Stomach (tissue), 9 donors: ENCODE results near the gene ARID5B. TPM values are rescaled to one million over a fixed set of nuclear protein-coding genes. Genes with fewer than 3 reads are reported as not detected.

Source experiments
- DNase-seq, 2 donors: peaks; one replicate each; pipeline versions ENCODE4 v3.0.0 to v3.0.0-alpha.2; 2013 to 2019
- H3K27ac ChIP-seq, 5 donors: fragments of 200-600 bp in 4 of 5; sonication (generic) in 4 of 5; one replicate each; pipeline ENCODE4 v1.5.1; 2013 to 2019; ENCODE audit warnings: mild to moderate bottlenecking in 1 of 5, moderate library complexity in 1 of 5
- H3K27me3 ChIP-seq, 3 donors: fragments of 200-600 bp; sonication (generic); one replicate each; pipeline ENCODE4 v1.5.1; 2017 to 2019; ENCODE audit warnings: mixed run types in 1 of 3
- H3K36me3 ChIP-seq, 4 donors: fragments of 200-600 bp; sonication (generic); 1 replicate in 3 of 4; 2 replicates in 1 of 4; pipeline ENCODE4 v1.5.1; 2016 to 2019
- H3K4me1 ChIP-seq, 4 donors: fragments of 200-600 bp; sonication (generic); one replicate each; pipeline ENCODE4 v1.5.1; 2016 to 2019
- H3K4me3 ChIP-seq, 4 donors: fragments of 200-600 bp; sonication (generic) in 3 of 4; one replicate each; pipeline ENCODE4 v1.5.1; 2016 to 2019; ENCODE audit warnings: mild to moderate bottlenecking in 1 of 4
- H3K9me3 ChIP-seq, 4 donors: fragments of 200-600 bp; sonication (generic); one replicate each; pipeline ENCODE4 v1.5.1; 2016 to 2019
- CTCF ChIP-seq, 7 experiments: fragments of 450-650 bp in 4 of 7; fragments of 200-600 bp in 3 of 7; sonication (generic) in 3 of 7; IDR thresholded peaks; one replicate each; pipeline ENCODE4 v1.5.1; 2016 to 2019; ENCODE audit warnings: antibody characterized with exemption in 7 of 7, control low read depth in 2 of 7, mild to moderate bottlenecking in 1 of 7
- EP300 ChIP-seq: sonication (generic); formaldehyde crosslinking; IDR thresholded peaks from one replicate; pipeline ENCODE4 v1.6.1; 2017; ENCODE audit warnings: antibody characterized with exemption
- POLR2A ChIP-seq, 4 donors: fragments of 450-650 bp; IDR thresholded peaks; one replicate each; pipeline ENCODE4 v1.6.1; 2016; ENCODE audit warnings: antibody characterized with exemption in 4 of 4, control low read depth in 2 of 4, mild to moderate bottlenecking in 1 of 4, moderate library complexity in 1 of 4
- POLR2AphosphoS5 ChIP-seq, 3 donors: sonication (generic); formaldehyde crosslinking; IDR thresholded peaks; one replicate each; pipeline ENCODE4 v1.6.1; 2016; ENCODE audit warnings: antibody characterized with exemption in 3 of 3
- WGBS, 5 donors: extraction: QIAGEN DNeasy Blood & Tissue Kit in 3 of 5; methylation state at CpG; one replicate each; pipeline versions ENCODE4 v1.1.5 to v1.1.7; 2013 to 2018; 5-methylcytosine and 5-hydroxymethylcytosine counted together
- intact Hi-C: fragments of 100-400 bp; cut with DNase I; formaldehyde crosslinking; loops from one replicate; pipeline ENCODE4 v1.15.1; 2023; ENCODE audit warnings: low total_unique reads
- polyA plus RNA-seq, 3 donors: library from polyadenylated mRNA; stranded (reverse); fragments of 200-250 nt; gene quantifications; one replicate each; pipeline ENCODE4 v1.2.3, GENCODE V29; 2013
- total RNA-seq, 5 donors: library from RNA; depleted of rRNA; stranded (reverse); fragments of >200 nt; gene quantifications; one replicate each; pipeline versions ENCODE4 v1.1.0 to v1.2.3, GENCODE V29; 2014 to 2016
- donor health status: healthy with polysubstance abuse.
- donor health status: Bipolar disorder and iron deficiency.
- donor health status: healthy.

ARID5B gene
- total and polyA plus RNA-seq, 8 donors = 5.4 to 64.2 (median 11.9) TPM

- WGBS, 5 donors = 96 to 98% (median 98%) methylated on average over 12 of the region's 12 CpGs
- intact Hi-C loops = no loop called here
- Histone ChIP-seq H3K27me3 (no peaks in the 10 kb centered on the region), H3K4me3 (no peak overlapping the region), H3K27ac (no peak overlapping the region), H3K9me3 (no peaks in the 10 kb centered on the region), H3K4me1 (peaks cover 2 to 23% (median 13%) of the 10 kb centered on the region in 4 donors), H3K36me3 (no peaks in the 10 kb centered on the region)
- DNase-seq = no peak
- TF ChIP-seq CTCF (IDR thresholded peaks at IDR 0.05) = no peak
- no peak for TF ChIP-seq POLR2A (IDR thresholded peaks at IDR 0.05)
- TF ChIP-seq POLR2AphosphoS5 (IDR thresholded peaks at IDR 0.05) = no peak
- no peak for TF ChIP-seq EP300
These were observed 56.8 kb downstream of the ARID5B start for GRCh38 chr10:61958311-61958710.

- Histone ChIP-seq H3K36me3 (no peaks in the 10 kb centered on the region), H3K27me3 (no peaks in the 10 kb centered on the region), H3K9me3 (no peaks in the 10 kb centered on the region), H3K27ac (no peak overlapping the region), H3K4me1 (peaks cover 5 to 28% (median 17%) of the 10 kb centered on the region in 4 donors), H3K4me3 (no peak overlapping the region)
- TF ChIP-seq CTCF (IDR thresholded peaks at IDR 0.05) (no peak), POLR2A (IDR thresholded peaks at IDR 0.05) (no peak), EP300 (no peak), POLR2AphosphoS5 (IDR thresholded peaks at IDR 0.05) (no peak)
- DNase-seq = no peak
- intact Hi-C loops = no loop called here
These were observed 57.3 kb downstream of the ARID5B start for GRCh38 chr10:61958805-61959204.

- WGBS, 5 donors = 70 to 83% (median 76%) methylated on average over 2 of the region's 2 CpGs
- Histone ChIP-seq H3K36me3 (no peaks in the 10 kb centered on the region), H3K27me3 (no peaks in the 10 kb centered on the region), H3K4me3 (no peak overlapping the region), H3K4me1 (peaks cover 9 to 38% (median 24%) of the 10 kb centered on the region in 4 donors), H3K9me3 (no peaks in the 10 kb centered on the region), H3K27ac (no peak overlapping the region)
- intact Hi-C loops = no loop called here
- no peak for DNase-seq
- TF ChIP-seq CTCF (IDR thresholded peaks at IDR 0.05) (no peak), EP300 (no peak), POLR2AphosphoS5 (IDR thresholded peaks at IDR 0.05) (no peak), POLR2A (IDR thresholded peaks at IDR 0.05) (no peak)
These were observed 58.3 kb downstream of the ARID5B start for GRCh38 chr10:61959814-61960213.

GRCh38 chr10:61960396-61961120, 59.1 kb downstream of the ARID5B start:
- H3K27me3 ChIP-seq = no peaks in the 10 kb centered on the region
- no peak overlapping the region for H3K4me3 ChIP-seq
- intact Hi-C loops = no loop called here
- DNase-seq = no peak
- H3K9me3 ChIP-seq = no peaks in the 10 kb centered on the region
- TF ChIP-seq POLR2AphosphoS5 (IDR thresholded peaks at IDR 0.05) (no peak), EP300 (no peak), POLR2A (IDR thresholded peaks at IDR 0.05) (no peak), CTCF (IDR thresholded peaks at IDR 0.05) (no peak)
- WGBS, 5 donors = 88 to 98% (median 97%) methylated on average over 2 of the region's 2 CpGs
- H3K4me1 ChIP-seq = peaks cover 9 to 45% (median 28%) of the 10 kb centered on the region in 4 donors
- H3K27ac ChIP-seq = peak overlapping the region in 1 of 5 donors; percentile 3
- no peaks in the 10 kb centered on the region for H3K36me3 ChIP-seq
